NCI-H2196 (cell line): ENCODE measurements around the gene GATA6.
"Not testable (repeated sequence)": the region's sequence is repeated elsewhere in the genome, so short reads cannot be mapped to it uniquely, and the experiment has no call there.

Experiments used
- DNase-seq: peaks from one replicate; lab custom pipeline; 2025; ENCODE audit not compliant: unreplicated experiment; lab: John Stamatoyannopoulos, UW

The GATA6 gene

DNA sequence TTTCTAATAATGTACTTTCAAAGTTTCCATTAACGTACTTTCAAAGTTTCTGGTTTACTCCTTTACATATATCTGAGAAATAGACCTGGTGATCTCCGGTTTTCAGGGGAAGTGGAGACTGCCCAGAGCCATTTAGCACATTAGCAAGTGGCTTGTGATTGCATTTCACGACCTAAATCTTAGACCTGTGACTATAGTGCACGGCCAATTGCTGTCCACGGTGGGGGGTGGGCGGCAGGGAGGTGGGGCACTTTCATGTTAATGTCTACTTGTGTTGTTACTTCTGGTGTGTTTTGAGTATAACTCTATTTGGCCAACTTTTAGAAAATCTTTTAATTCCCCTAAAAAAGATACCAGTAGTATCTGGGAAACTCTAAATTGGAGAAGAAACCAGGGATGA lies 11.3 kb downstream of the GATA6 start:
- no peak for DNase-seq

DNA sequence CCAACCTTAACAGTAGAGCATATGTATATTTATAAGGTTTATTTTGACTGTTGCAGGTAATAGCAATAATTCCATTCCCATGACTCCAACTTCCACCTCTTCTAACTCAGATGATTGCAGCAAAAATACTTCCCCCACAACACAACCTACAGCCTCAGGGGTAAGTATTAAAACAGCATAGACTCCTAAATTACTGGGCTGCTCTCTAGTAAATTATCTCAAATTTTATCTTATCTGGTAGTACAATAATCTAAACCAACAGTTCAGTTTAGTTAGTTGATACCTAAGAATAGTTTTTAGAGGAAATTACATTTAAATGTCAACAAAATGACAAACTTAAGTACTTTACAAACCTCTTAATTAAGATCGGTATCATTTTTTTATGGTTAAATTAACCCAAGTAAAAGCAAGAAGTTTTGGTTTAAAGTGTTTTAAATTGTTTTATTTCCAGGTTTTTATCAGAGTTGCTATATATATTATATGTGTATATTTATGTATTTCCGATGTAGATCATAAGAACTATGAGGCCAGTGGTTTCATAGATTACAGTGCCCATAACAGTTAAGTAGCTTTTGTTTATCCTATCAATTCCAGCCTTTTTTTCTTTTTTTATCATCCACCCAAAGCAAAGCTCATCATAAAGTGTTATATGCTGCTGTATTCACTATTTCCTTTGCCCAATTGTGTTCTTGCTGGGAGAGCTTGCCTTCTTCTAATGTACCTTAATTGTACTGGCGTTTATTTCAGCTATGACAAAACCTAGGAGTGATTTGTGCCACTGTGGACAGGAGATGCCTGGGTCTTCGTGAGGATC lies 13.7 kb downstream of the GATA6 start:
- DNase-seq: no peak

DNA sequence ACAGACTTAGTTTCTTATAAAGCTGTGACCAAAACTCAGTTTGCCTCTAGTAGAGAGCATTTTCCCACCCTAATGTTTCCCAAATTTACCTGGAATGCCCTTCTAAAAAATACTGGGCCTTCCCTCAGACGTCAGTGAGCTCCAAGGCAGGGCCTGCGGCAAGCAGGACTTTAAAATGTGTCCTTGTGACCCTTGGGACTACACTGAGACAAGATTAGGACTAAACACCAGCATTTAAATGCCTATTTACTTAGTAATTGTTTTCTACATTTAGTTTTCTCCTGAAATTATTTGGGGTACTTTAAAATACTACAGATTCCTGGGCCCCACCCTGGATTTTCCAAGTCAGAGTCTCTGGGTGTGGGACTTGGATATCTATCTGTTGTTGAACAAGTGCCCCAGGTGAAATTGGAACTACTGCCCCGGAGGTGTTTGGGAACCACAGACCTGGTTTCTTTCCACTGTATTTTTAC lies 14.3 kb downstream of the GATA6 start:
- DNase-seq: no peak

DNA sequence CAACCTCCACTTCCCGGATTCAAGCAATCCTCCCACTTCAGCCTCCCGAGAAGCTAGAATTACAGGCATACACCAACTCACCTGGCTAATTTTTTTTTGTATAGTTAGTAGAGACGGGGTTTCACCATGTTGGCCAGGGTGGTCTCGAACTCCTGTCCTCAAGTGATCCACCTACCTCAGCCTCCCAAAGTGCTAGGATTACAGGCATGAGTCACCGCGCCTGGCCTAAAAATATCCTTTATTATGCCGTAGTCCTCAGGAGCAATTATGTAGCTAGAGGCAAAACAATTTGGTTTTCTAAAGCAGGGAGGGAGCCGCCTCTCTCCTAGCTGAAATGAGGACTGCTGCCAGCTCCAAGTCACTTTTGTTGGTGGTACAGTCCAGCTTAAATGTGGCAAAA lies 15.2 kb downstream of the GATA6 start:
- DNase-seq: not testable (repeated sequence)

DNA sequence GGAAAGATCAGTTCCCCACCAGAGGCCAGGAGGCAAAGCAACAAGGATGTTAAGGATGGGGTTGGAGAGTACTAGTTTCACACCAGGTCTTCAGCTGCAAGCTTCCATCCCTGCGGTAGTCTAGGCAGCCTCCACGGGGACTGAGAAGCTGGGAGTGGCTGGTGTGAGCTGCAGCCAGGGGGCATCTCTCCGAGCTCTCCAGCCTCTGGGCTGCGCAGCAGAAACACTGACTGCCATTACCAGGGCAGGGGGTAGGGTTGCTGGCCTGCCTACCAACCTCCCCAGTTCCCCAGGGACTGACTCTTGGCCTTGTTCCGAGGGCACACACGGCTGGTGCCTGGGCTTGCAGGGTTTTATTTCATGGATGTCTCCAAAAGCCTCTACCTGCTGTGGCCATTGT lies 15.9 kb downstream of the GATA6 start:
- no peak for DNase-seq

DNA sequence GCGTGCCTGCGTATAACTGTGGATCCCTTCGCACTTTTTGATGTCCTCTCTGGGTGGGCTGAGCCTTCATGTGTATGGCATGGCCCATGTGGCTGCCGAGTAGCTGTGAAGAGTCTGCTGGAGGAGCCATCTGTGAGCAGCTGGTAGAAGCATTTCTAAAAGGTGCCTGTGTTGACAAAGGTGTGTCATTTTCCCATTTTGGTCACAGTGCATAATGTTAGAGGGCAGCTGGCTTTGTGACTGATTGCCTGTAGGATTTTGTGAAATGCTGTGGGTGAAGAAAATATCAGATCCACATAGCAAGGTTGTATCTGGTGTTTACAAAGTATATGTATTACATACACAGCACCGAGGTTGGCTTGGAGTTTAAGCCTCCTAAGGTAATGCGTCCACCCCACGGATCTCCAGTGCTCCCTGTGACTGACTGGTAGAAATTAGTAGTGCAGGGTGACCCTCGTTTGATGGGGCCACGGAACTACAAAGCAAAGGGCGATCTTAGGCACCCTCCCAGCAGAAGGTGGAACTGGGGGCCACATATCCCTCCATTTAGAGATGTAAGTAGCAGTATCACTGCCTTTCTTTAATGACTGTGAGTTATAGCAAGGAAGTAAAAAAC lies 16.5 kb downstream of the GATA6 start:
- no peak for DNase-seq

DNA sequence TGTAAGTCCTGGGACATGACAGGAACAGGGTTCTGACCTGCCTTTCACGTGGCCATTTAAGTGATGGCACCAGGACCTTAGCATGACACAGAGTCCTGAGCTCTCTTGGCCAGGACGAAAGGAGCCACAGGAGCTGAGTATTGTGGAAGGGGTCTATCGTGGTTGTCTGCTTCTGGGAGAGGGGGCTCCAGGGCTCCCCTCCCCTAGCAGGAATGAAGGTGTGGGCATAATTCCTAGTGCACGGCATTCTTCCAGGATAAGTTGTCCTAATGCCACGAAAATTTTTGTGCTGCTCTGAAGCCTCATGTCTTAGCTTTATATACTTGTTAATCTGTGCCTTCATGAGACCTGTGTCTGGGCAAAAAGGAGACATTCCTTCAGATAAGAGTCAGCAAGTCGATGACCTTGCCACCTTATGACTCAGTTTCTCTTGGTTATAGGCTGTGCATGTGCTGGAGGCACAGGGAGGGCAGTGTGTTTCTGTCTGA lies 17.1 kb downstream of the GATA6 start:
- no peak for DNase-seq

DNA sequence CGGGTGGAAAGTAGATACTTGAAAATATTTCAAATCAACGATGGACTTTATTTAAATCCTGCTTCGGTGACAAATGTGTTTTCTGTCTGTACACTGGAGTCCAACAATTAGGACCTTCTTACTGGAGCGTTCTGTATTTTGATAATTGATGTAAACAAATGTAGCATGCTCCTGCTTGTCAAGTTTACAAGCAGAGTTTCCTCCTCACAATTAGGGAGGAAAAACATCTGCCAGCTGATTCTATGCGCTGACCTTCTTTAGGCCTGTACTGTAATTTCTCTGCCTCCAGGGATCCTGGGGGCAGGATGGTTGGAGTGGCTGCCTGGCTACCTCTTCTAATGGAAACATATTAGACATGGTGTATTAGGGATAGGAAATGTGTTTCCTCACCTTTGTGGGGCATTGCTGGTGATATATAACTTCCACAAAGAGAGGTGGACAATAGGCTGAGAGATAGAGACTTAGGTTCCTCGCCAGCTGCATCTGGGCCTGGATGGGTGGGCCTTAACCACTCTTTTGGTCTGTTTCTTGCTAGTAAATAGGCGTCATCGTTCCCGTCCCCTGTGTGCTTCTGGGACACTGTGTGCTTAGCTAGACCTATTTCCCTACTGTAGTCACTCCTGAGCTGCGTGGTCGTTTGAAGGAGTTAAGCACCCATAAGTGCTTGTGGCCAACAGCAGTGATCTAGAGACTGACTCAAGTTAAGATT lies 19.3 kb downstream of the GATA6 start:
- no peak for DNase-seq

DNA sequence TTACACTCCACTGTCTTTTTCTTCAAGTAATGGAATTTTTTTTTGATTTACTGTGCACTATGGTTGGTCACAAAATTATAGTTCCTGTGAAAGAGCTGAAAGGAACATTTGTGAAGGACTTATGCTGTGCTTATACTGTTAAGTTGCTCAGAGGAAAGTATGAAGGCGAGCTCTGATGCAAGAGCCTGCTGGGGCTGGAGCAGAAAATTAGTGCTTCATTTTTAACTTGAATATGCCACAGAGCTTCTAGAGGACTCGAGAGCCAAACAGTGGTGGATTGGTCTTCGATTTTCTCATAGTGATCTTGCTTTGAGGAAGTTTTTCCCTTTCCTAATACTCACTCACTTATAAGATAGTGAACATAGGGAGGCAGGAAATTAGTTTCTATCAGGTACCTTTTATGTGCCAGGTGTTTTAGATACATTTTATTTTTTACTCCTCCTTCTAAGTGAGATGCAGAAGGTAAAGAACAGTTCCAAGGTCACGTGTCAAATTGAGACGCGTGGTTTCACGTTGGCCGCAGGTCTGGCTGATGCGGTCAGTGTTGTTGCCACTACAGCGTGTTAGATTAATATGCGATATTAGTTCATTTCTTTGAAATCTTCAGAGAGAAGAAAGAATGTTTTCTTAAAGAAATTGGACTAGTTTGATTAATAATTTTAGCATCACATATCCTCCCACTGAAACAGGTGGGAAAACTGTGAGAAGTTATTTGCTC lies 20.2 kb downstream of the GATA6 start:
- no peak for DNase-seq

DNA sequence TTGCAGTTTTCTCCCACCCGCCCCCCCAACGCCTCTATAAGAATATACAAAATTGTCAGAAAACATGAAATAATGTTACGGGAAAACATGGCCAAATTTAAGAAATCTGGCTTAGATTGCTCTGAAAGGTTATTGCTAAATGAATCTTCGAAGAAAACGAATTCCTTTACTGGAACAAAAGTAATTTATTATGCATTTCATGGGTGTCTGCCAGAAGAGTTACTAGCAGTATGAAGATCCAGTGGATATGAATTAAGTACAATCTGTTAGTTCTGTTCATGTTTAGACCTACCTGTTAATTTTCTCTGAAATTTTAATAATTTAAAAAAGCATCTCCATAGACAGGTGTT lies 21.9 kb downstream of the GATA6 start:
- no peak for DNase-seq

DNA sequence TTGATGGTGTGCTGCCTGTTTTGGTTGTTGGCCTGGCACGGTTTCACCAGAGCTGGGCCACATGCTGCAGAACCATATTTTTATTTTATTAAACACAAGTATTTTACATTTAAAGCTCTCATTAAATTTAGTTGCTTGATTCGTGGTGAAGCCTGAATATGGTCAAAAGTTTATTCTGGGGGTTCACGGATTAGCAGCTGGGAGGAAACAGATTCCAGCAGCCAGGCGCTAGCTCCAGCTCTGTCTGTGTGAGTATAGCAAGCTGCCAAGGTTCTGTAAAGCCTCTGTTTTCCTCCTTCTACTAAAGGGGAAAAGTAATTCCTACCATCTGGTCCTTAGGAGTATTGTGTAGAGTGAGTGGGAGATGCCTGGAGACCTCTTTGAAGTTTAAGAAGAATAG lies 22.5 kb downstream of the GATA6 start:
- no peak for DNase-seq

DNA sequence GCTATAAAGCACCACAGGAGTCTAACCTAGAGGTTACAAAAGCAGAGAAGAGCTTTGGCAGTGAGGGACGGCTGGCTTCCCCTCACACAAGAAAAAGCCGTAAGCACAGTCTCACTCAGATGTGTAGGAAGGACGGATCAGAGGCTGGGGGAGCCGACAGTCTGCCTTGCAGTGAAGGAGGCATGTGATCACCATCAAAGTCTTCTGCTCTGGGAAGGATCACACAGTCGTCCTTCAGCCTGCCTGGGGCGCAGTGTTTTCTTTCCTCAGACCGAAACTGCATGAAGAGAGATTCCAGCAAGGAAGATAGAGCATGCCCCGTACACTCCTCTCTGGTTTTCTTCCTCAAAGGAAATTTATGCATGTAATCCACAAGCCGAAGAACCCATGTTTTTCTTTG lies 24.1 kb downstream of the GATA6 start:
- no peak for DNase-seq

DNA sequence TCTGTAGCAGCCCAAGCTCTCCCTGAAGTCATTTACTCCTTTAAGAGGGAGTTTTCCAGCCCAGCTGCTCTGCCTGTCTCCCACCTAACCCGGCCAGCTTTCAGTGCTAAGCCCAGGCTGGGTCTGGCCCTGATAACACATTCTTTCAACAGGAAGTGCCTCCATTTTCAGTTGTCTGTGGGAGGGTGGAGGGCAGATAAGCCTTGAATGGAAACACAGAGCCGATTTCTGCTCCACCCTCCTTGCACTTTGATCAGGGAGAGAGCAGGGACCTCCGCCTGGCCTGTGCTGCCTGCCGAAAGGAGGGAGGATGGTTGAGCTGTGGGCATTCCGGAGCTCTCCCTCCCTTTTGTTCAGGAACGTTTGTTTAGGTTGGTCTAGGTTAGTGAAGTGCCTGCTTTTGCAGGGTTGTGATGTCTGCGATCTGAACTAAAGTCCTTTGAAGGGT lies 24.8 kb downstream of the GATA6 start:
- no peak for DNase-seq

DNA sequence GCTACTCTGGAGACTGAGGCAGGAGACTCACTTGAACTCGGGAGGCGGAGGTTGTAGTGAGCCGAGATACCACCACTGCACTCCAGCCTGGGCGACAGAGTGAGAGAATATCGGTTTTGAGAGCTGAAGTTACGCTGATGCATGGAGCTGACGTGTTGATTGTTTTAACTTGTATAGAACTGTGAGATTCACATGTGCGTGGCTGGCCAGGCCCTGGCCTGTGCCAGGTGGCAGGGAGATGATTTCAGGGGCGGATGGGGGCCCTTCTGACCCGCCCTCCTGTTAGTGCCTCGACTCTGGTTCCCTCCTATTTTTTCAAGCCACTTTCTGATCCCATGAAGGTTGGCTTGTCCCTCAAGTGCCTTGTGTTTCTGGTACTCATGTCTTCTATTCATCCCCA lies 25.7 kb downstream of the GATA6 start:
- DNase-seq: no peak

DNA sequence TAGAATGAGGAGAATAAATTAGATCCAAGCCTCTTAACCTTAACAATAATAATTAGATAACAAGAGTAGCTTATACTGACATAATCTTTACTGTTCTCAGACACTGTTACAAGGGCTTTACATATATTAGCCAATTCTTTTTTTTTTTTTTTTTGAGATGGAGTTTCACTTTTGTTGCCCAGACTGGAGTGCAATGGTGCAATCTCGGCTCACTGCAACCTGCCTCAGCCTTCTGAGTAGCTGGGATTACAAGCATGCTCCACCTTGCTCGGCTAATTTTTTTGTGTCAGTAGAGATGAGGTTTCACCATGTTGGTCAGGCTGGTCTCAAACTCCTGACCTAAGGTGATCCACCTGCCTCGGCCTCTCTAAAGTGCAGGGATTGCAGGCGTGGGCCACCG lies 27.6 kb downstream of the GATA6 start:
- DNase-seq: not testable (repeated sequence)

DNA sequence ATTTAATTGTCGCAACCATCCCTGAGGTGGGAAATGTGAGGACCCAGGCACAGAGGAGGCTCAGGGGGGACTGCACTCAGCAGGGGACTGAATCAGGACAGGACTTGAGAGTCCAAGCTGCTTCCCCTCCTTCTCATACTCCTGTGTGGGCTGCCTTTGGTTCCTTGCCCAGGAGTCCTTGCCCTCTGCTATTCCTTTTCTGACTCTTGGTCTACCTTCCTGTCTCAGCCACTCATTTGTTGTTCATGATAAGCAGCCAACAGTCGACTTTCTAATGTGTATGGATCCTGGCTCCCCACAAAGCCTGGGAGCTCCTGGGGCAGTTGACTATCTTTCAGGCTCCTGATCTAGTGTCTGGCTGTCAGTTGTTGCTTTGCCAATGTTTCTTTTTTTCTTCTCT lies 28.3 kb downstream of the GATA6 start:
- no peak for DNase-seq

DNA sequence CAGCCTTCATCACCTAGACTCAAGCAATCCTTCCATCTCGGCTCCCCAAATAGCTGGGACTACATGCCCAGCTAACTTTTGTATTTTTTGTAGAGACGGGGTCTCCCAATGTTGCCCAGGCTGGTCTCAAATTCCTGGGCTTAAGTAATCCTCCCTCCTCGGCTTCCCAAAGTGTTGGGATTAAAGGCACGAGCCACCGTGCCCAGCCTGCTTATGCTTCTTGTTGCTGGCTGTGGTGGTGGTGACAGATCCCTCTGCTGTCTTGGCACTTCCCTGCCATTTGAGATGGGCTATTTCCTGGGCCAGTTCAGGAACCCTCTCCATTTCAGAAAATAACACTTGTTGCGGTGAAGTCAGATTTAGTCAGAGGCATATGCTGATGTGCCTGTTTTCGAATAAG lies 28.8 kb downstream of the GATA6 start:
- DNase-seq: no peak

DNA sequence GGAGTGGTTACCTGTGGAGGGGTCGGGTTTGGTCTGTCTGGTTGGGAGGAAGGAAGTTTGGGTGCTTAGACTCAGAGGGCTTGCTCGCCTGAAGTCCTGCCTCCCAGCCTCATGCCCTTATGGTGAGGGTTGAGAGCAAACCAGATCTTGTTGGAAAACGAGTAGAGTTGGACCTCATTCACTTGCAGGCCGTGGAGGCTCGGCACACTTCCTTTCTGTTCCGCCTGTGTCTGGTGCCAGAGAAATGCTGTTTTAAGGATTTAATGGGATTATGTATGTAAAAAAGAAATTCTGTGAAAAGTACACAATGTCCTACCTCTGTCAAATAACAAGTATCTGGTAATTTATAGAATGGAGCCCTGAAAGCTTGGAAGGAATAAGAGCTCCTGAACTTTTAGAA lies 29.6 kb downstream of the GATA6 start:
- no peak for DNase-seq

DNA sequence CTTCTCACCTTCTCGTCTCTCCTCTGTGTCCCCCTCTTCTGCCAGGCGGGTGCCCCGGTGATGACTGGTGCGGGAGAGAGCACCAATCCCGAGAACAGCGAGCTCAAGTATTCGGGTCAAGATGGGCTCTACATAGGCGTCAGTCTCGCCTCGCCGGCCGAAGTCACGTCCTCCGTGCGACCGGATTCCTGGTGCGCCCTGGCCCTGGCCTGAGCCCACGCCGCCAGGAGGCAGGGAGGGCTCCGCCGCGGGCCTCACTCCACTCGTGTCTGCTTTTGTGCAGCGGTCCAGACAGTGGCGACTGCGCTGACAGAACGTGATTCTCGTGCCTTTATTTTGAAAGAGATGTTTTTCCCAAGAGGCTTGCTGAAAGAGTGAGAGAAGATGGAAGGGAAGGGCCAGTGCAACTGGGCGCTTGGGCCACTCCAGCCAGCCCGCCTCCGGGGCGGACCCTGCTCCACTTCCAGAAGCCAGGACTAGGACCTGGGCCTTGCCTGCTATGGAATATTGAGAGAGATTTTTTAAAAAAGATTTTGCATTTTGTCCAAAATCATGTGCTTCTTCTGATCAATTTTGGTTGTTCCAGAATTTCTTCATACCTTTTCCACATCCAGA lies 31.3 kb downstream of the GATA6 start:
- DNase-seq: no peak

DNA sequence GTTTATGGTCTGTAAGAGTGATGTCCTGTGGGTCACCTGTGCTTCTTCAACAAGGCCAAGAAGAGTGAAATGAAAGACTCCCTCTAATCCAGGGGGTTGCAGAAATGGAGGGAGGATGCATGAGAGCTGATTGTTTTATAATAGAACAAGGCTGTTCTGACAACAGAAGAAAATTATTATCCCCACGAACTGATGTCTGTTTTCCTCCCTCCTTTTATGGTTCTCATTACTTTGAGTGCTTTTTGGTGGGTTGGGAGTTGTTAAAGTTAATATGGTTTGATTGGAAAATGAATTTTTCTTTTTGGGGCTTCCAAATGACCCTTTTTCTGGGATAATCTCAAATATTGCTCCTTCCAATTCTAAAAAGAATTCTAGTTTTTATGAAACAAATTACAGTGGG lies 33.6 kb downstream of the GATA6 start:
- DNase-seq: no peak
